ENCODE data around the gene EFCAB8.

The EFCAB8 gene

GRCh38 chr20:32888636-32889035, 29.9 kb downstream of the EFCAB8 start:
- Histone ChIP-seq H3K4me1 (ENCODE audit: control insufficient read depth, low read depth, low read length) (no peaks in the 10 kb centered on the region), H3K4ac (ENCODE audit: low read depth, low read length) (no peak overlapping the region), H3K9ac (ENCODE audit: low read length) (no peak overlapping the region), H3K79me1 (ENCODE audit: low read length) (no peaks in the 10 kb centered on the region), H3K36me3 (ENCODE audit: control insufficient read depth, insufficient read depth, low read length) (no peaks in the 10 kb centered on the region), H2BK15ac (replicated peaks; ENCODE audit: low read depth) (no peak overlapping the region), H2AK5ac (ENCODE audit: low read length) (no peak overlapping the region), H4K5ac (ENCODE audit: low read length) (no peak overlapping the region), H3K4me2 (ENCODE audit: low read length) (no peak overlapping the region), H3K27ac (ENCODE audit: low read depth, low read length) (no peak overlapping the region), H3K23ac (ENCODE audit: low read length) (no peak overlapping the region), H2BK120ac (ENCODE audit: low read depth, low read length) (no peak overlapping the region), H3K18ac (ENCODE audit: low read length) (no peak overlapping the region), H3K79me2 (ENCODE audit: control insufficient read depth, insufficient read depth, low read length) (no peaks in the 10 kb centered on the region), H4K8ac (ENCODE audit: low read depth, low read length) (no peak overlapping the region), H3K27me3 (ENCODE audit: insufficient read depth, low read length, poor library complexity) (no peaks in the 10 kb centered on the region), H3K4me3 (ENCODE audit: low read length) (no peak overlapping the region), H2BK5ac (ENCODE audit: low read length) (no peak overlapping the region), H3K56ac (ENCODE audit: low read length) (no peak overlapping the region)
- WGBS (ENCODE audit: extremely low coverage, insufficient coverage, low lambda C conversion rate) = no CpG with 5 or more reads among the region's 5 CpGs
- no peak for DNase-seq

- Histone ChIP-seq H2BK15ac (replicated peaks; ENCODE audit: low read depth) (no peak overlapping the region), H2AK5ac (ENCODE audit: low read length) (no peak overlapping the region), H3K23ac (ENCODE audit: low read length) (no peak overlapping the region), H4K8ac (ENCODE audit: low read depth, low read length) (no peak overlapping the region), H3K4me3 (ENCODE audit: low read length) (no peak overlapping the region), H3K79me2 (ENCODE audit: control insufficient read depth, insufficient read depth, low read length) (no peaks in the 10 kb centered on the region), H3K18ac (ENCODE audit: low read length) (no peak overlapping the region), H3K27ac (ENCODE audit: low read depth, low read length) (no peak overlapping the region), H3K56ac (ENCODE audit: low read length) (no peak overlapping the region), H3K9ac (ENCODE audit: low read length) (no peak overlapping the region), H3K27me3 (ENCODE audit: insufficient read depth, low read length, poor library complexity) (no peaks in the 10 kb centered on the region), H2BK5ac (ENCODE audit: low read length) (no peak overlapping the region), H3K36me3 (ENCODE audit: control insufficient read depth, insufficient read depth, low read length) (no peaks in the 10 kb centered on the region), H3K4ac (ENCODE audit: low read depth, low read length) (no peak overlapping the region), H4K5ac (ENCODE audit: low read length) (no peak overlapping the region), H2BK120ac (ENCODE audit: low read depth, low read length) (no peak overlapping the region), H3K4me2 (ENCODE audit: low read length) (no peak overlapping the region), H3K4me1 (ENCODE audit: control insufficient read depth, low read depth, low read length) (no peaks in the 10 kb centered on the region), H3K79me1 (ENCODE audit: low read length) (no peaks in the 10 kb centered on the region)
- no CpG with 5 or more reads among the region's 5 CpGs for WGBS (ENCODE audit: extremely low coverage, insufficient coverage, low lambda C conversion rate)
- no peak for DNase-seq
Observed at GRCh38 chr20:32889281-32889680, 30.6 kb downstream of the EFCAB8 start.

- H2BK5ac ChIP-seq (ENCODE audit: low read length) = no peak overlapping the region
- no CpG with 5 or more reads among the region's 8 CpGs for WGBS (ENCODE audit: extremely low coverage, insufficient coverage, low lambda C conversion rate)
Observed at GRCh38 chr20:32891491-32891890, 32.8 kb downstream of the EFCAB8 start.

GRCh38 chr20:32891926-32892660, 33.4 kb downstream of the EFCAB8 start:
- no peak overlapping the region for H3K23ac ChIP-seq (ENCODE audit: low read length)
- DNase-seq = no peak

More at GRCh38 chr20:32891491-32891890, 32.8 kb downstream of the EFCAB8 start:
- H3K23ac ChIP-seq (ENCODE audit: low read length) = no peak overlapping the region
- H3K27me3 ChIP-seq (ENCODE audit: insufficient read depth, low read length, poor library complexity) = no peaks in the 10 kb centered on the region
- no peak overlapping the region for H2BK120ac ChIP-seq (ENCODE audit: low read depth, low read length)
- H2AK5ac ChIP-seq (ENCODE audit: low read length) = no peak overlapping the region
- H2BK15ac ChIP-seq (replicated peaks; ENCODE audit: low read depth) = no peak overlapping the region
- H4K8ac ChIP-seq (ENCODE audit: low read depth, low read length) = no peak overlapping the region
- H3K4ac ChIP-seq (ENCODE audit: low read depth, low read length) = no peak overlapping the region
- H3K18ac ChIP-seq (ENCODE audit: low read length) = no peak overlapping the region
- H3K4me2 ChIP-seq (ENCODE audit: low read length) = no peak overlapping the region
- no peak overlapping the region for H3K4me3 ChIP-seq (ENCODE audit: low read length)
- H3K56ac ChIP-seq (ENCODE audit: low read length) = no peak overlapping the region
- H3K27ac ChIP-seq (ENCODE audit: low read depth, low read length) = no peak overlapping the region
- H3K4me1 ChIP-seq (ENCODE audit: control insufficient read depth, low read depth, low read length) = no peaks in the 10 kb centered on the region
- H3K36me3 ChIP-seq (ENCODE audit: control insufficient read depth, insufficient read depth, low read length) = no peaks in the 10 kb centered on the region
- H3K79me1 ChIP-seq (ENCODE audit: low read length) = no peaks in the 10 kb centered on the region
- H3K79me2 ChIP-seq (ENCODE audit: control insufficient read depth, insufficient read depth, low read length) = no peaks in the 10 kb centered on the region
- DNase-seq = no peak
- no peak overlapping the region for H4K5ac ChIP-seq (ENCODE audit: low read length)
- no peak overlapping the region for H3K9ac ChIP-seq (ENCODE audit: low read length)

GRCh38 chr20:32893263-32894025, 34.7 kb downstream of the EFCAB8 start:
- no peaks in the 10 kb centered on the region for H3K4me1 ChIP-seq (ENCODE audit: control insufficient read depth, low read depth, low read length)
- no peak overlapping the region for H3K9ac ChIP-seq (ENCODE audit: low read length)

More at GRCh38 chr20:32891926-32892660, 33.4 kb downstream of the EFCAB8 start:
- no peak overlapping the region for H4K5ac ChIP-seq (ENCODE audit: low read length)
- H2BK15ac ChIP-seq (replicated peaks; ENCODE audit: low read depth) = no peak overlapping the region
- no peaks in the 10 kb centered on the region for H3K79me1 ChIP-seq (ENCODE audit: low read length)
- no peak overlapping the region for H2BK5ac ChIP-seq (ENCODE audit: low read length)
- H2BK120ac ChIP-seq (ENCODE audit: low read depth, low read length) = no peak overlapping the region
- H3K36me3 ChIP-seq (ENCODE audit: control insufficient read depth, insufficient read depth, low read length) = no peaks in the 10 kb centered on the region
- no peak overlapping the region for H3K9ac ChIP-seq (ENCODE audit: low read length)
- no peaks in the 10 kb centered on the region for H3K4me1 ChIP-seq (ENCODE audit: control insufficient read depth, low read depth, low read length)
- no CpG with 5 or more reads among the region's 4 CpGs for whole genome bisulfite sequencing (ENCODE audit: extremely low coverage, insufficient coverage, low lambda C conversion rate)
- H3K79me2 ChIP-seq (ENCODE audit: control insufficient read depth, insufficient read depth, low read length) = no peaks in the 10 kb centered on the region
- H3K27ac ChIP-seq (ENCODE audit: low read depth, low read length) = no peak overlapping the region
- H3K4me3 ChIP-seq (ENCODE audit: low read length) = no peak overlapping the region
- H3K4me2 ChIP-seq (ENCODE audit: low read length) = no peak overlapping the region
- no peak overlapping the region for H3K18ac ChIP-seq (ENCODE audit: low read length)
- H2AK5ac ChIP-seq (ENCODE audit: low read length) = no peak overlapping the region
- H3K27me3 ChIP-seq (ENCODE audit: insufficient read depth, low read length, poor library complexity) = no peaks in the 10 kb centered on the region
- H3K4ac ChIP-seq (ENCODE audit: low read depth, low read length) = no peak overlapping the region
- H3K56ac ChIP-seq (ENCODE audit: low read length) = no peak overlapping the region
- H4K8ac ChIP-seq (ENCODE audit: low read depth, low read length) = no peak overlapping the region

More at GRCh38 chr20:32893263-32894025, 34.7 kb downstream of the EFCAB8 start:
- no peak overlapping the region for H4K5ac ChIP-seq (ENCODE audit: low read length)
- H4K8ac ChIP-seq (ENCODE audit: low read depth, low read length) = no peak overlapping the region
- H2BK5ac ChIP-seq (ENCODE audit: low read length) = no peak overlapping the region
- DNase-seq = no peak
- no peak overlapping the region for H2BK15ac ChIP-seq (replicated peaks; ENCODE audit: low read depth)
- H2BK120ac ChIP-seq (ENCODE audit: low read depth, low read length) = no peak overlapping the region
- no peak overlapping the region for H3K56ac ChIP-seq (ENCODE audit: low read length)
- H3K4ac ChIP-seq (ENCODE audit: low read depth, low read length) = no peak overlapping the region
- no peaks in the 10 kb centered on the region for H3K79me2 ChIP-seq (ENCODE audit: control insufficient read depth, insufficient read depth, low read length)
- H3K4me2 ChIP-seq (ENCODE audit: low read length) = no peak overlapping the region
- no peaks in the 10 kb centered on the region for H3K27me3 ChIP-seq (ENCODE audit: insufficient read depth, low read length, poor library complexity)
- H3K27ac ChIP-seq (ENCODE audit: low read depth, low read length) = no peak overlapping the region
- no CpG with 5 or more reads among the region's 16 CpGs for WGBS (ENCODE audit: extremely low coverage, insufficient coverage, low lambda C conversion rate)
- no peak overlapping the region for H3K23ac ChIP-seq (ENCODE audit: low read length)
- H2AK5ac ChIP-seq (ENCODE audit: low read length) = no peak overlapping the region
- H3K79me1 ChIP-seq (ENCODE audit: low read length) = no peaks in the 10 kb centered on the region
- no peak overlapping the region for H3K18ac ChIP-seq (ENCODE audit: low read length)
- no peaks in the 10 kb centered on the region for H3K36me3 ChIP-seq (ENCODE audit: control insufficient read depth, insufficient read depth, low read length)
- H3K4me3 ChIP-seq (ENCODE audit: low read length) = no peak overlapping the region
